Kidney epithelial cell (primary cell): Measurements from ENCODE around the gene SUPT20HL1. TPM values are rescaled to one million over a fixed set of nuclear protein-coding genes. Genes with fewer than 3 reads are reported as not detected.

Experiments used
- DNase-seq: peaks from one replicate; pipeline ENCODE4 v3.0.0-alpha.2; 2010; ENCODE audit warnings: low read depth
- H3K27me3 ChIP-seq: 2 replicates; pipeline ENCODE4 v1.6.0; 2011; ENCODE audit warnings: low read length; ENCODE audit not compliant: control insufficient read depth, insufficient read depth
- H3K36me3 ChIP-seq: 2 replicates; pipeline ENCODE4 v1.5.1; 2011; ENCODE audit warnings: low read length; ENCODE audit not compliant: control insufficient read depth, insufficient read depth
- H3K4me3 ChIP-seq: 2 replicates; pipeline ENCODE4 v1.5.1; 2011; ENCODE audit warnings: low read depth, mild to moderate bottlenecking, control low read depth, low read length
- CTCF ChIP-seq: IDR thresholded peaks from 2 replicates; pipeline ENCODE4 v1.5.1; 2011; ENCODE audit warnings: mild to moderate bottlenecking, moderate library complexity, low read length, control low read depth, inconsistent platforms; ENCODE audit not compliant: insufficient read depth, poor library complexity, severe bottlenecking
- total RNA-seq: library from RNA; depleted of rRNA; stranded (reverse); fragments of >200 nt; gene quantifications from 2 replicates; pipeline ENCODE4 v1.2.3, GENCODE V29; 2015

SUPT20HL1 gene
- total RNA-seq, 1 donor from 2014 or later = not detected

- no peak for TF ChIP-seq CTCF
- H3K36me3 ChIP-seq = no peaks in the 10 kb centered on the region
- no peak overlapping the region for H3K4me3 ChIP-seq
- DNase-seq = no peak
- H3K27me3 ChIP-seq = no peaks in the 10 kb centered on the region
These were observed 39.1 kb downstream of the SUPT20HL1 start for GRCh38 chrX:24399550-24399949.

DNA sequence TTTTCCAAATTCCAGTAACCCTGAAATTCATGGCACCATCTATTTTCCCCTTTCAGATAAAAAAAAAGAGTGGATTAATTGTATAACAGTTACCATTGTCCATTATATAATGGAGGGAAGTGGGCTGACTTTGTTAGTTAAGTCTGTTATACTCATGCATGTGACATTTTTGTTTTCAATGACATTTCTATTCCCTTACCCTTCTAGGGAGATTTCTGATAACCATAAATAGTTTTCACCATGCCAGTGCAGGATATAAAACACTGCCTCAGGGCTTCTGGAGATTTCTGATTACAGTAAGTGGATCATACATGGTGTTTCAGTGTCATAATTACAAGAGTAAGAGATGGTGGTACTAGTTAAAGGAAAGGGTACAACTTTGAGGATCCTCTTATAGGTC, 45.5 kb downstream of the SUPT20HL1 start:
- no peak for DNase-seq
- H3K36me3 ChIP-seq = no peaks in the 10 kb centered on the region
- H3K27me3 ChIP-seq = no peaks in the 10 kb centered on the region
- no peak overlapping the region for H3K4me3 ChIP-seq
- no peak for TF ChIP-seq CTCF

Other genes starting within 250 kb of the SUPT20HL1 start
- 17.6 and 19.7 TPM in 2 replicates for gene ZFX, start 210.9 kb upstream of the SUPT20HL1 start, total RNA-seq
- gene SUPT20HL2, start 46.6 kb upstream of the SUPT20HL1 start, total RNA-seq = not detected in 2 replicates
- 5.2 and 10.5 TPM in 2 replicates for gene PDK3, start 104.6 kb downstream of the SUPT20HL1 start, total RNA-seq